Endodermal cell (in vitro differentiated cells): Measurements from ENCODE around the gene SLC12A5. TPM values are rescaled to one million over a fixed set of nuclear protein-coding genes. Genes with fewer than 3 reads are reported as not detected.
A peak's percentile ranks its signal among the peaks of the same experiment; 100 is the strongest.

Experiments used
- DNase-seq: peaks from one replicate; pipeline ENCODE4 v3.0.0-alpha.2; 2017
- H3K27ac ChIP-seq: 2 replicates; pipeline ENCODE4 v1.5.1; 2013; ENCODE audit warnings: mild to moderate bottlenecking, low read depth, low read length, moderate library complexity
- H3K27me3 ChIP-seq: 2 replicates; pipeline ENCODE4 v1.6.1; 2013; ENCODE audit warnings: mild to moderate bottlenecking, low read length, moderate library complexity; ENCODE audit not compliant: insufficient read depth, control insufficient read depth, poor library complexity, severe bottlenecking
- H3K36me3 ChIP-seq: 2 replicates; pipeline ENCODE4 v1.7.0; 2013; ENCODE audit warnings: mild to moderate bottlenecking, low read length, moderate library complexity; ENCODE audit not compliant: control insufficient read depth, insufficient read depth
- H3K4me1 ChIP-seq: one replicate; pipeline ENCODE4 v1.7.0; 2013; ENCODE audit warnings: low read length; ENCODE audit not compliant: control insufficient read depth, insufficient read depth
- H3K4me3 ChIP-seq: 2 replicates; pipeline ENCODE4 v1.5.1; 2013; ENCODE audit warnings: mild to moderate bottlenecking, low read length, moderate library complexity
- H3K9ac ChIP-seq: 2 replicates; pipeline ENCODE4 v1.6.1; 2013; ENCODE audit warnings: mild to moderate bottlenecking, low read length, moderate library complexity; ENCODE audit not compliant: poor library complexity, severe bottlenecking; ENCODE audit errors: extremely low read depth
- H3K9me3 ChIP-seq: 2 replicates; pipeline ENCODE4 v1.6.1; 2013; ENCODE audit warnings: mild to moderate bottlenecking, low read length, moderate library complexity; ENCODE audit not compliant: control insufficient read depth
- H3K27ac Mint-ChIP-seq: 2 replicates; pipeline ENCODE4 v1.8.0; 2020; ENCODE audit warnings: mixed read lengths
- H3K27me3 Mint-ChIP-seq: 2 replicates; pipeline ENCODE4 v1.8.0; 2021; ENCODE audit warnings: mild to moderate bottlenecking, mixed read lengths; ENCODE audit not compliant: insufficient read depth
- H3K36me3 Mint-ChIP-seq: 2 replicates; pipeline ENCODE4 v1.8.0; 2020; ENCODE audit warnings: low read depth, mixed read lengths
- H3K4me1 Mint-ChIP-seq: 2 replicates; pipeline ENCODE4 v1.8.0; 2020; ENCODE audit warnings: mixed read lengths
- H3K4me3 Mint-ChIP-seq: 2 replicates; pipeline ENCODE4 v1.8.0; 2020; ENCODE audit warnings: mild to moderate bottlenecking, moderate library complexity, mixed read lengths
- H3K9me3 Mint-ChIP-seq: 2 replicates; pipeline ENCODE4 v1.8.0; 2020; ENCODE audit warnings: mild to moderate bottlenecking, mixed read lengths
- WGBS, 2 experiments: methylation state at CpG; one replicate each; pipeline versions ENCODE4 v1.1.5 to v1.1.7; 2013; ENCODE audit warnings: missing lambda C conversion rate in 2 of 2, mixed read lengths in 1 of 2; ENCODE audit not compliant: insufficient coverage in 1 of 2, insufficient read length in 1 of 2; 5-methylcytosine and 5-hydroxymethylcytosine counted together
- total RNA-seq, 2 donors: library from RNA; stranded (reverse); fragmentation: NEBNext Ultra II Directional in 1 of 2; extraction: Animal tissue kit (Norgen Biotek cat#: 25700) in 1 of 2; gene quantifications; 2 replicates in 1 of 2; 3 replicates in 1 of 2; pipeline ENCODE4 v1.2.1, GENCODE V29; 2021
- TF ChIP-seq, protein P1 (sequence below): fragments of 200-600 bp; sonication (generic); conservative IDR thresholded peaks from 2 replicates; pipeline ENCODE4 v1.5.0; 2021; ENCODE audit warnings: antibody characterized with exemption, mild to moderate bottlenecking

SLC12A5 gene
- total RNA-seq, 2 donors from 2014 or later = 5.7 to 10.2 TPM

DNA sequence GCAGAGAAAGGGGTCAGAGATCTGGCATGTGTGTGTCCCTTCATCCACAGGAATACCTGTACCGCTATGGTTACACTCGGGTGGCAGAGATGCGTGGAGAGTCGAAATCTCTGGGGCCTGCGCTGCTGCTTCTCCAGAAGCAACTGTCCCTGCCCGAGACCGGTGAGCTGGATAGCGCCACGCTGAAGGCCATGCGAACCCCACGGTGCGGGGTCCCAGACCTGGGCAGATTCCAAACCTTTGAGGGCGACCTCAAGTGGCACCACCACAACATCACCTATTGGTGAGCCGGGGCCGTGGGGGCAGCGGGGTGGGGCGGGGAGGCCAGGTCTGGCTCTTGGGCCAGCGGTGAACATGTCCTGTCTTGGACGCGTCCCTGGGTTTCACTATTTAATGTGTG, 19.2 kb upstream of the SLC12A5 start:
- Mint-ChIP-seq H3K27me3 (peaks cover 46% of the 10 kb centered on the region), H3K4me1 (peaks cover 15% of the 10 kb centered on the region)
- peak; percentile 50 for DNase-seq

DNA sequence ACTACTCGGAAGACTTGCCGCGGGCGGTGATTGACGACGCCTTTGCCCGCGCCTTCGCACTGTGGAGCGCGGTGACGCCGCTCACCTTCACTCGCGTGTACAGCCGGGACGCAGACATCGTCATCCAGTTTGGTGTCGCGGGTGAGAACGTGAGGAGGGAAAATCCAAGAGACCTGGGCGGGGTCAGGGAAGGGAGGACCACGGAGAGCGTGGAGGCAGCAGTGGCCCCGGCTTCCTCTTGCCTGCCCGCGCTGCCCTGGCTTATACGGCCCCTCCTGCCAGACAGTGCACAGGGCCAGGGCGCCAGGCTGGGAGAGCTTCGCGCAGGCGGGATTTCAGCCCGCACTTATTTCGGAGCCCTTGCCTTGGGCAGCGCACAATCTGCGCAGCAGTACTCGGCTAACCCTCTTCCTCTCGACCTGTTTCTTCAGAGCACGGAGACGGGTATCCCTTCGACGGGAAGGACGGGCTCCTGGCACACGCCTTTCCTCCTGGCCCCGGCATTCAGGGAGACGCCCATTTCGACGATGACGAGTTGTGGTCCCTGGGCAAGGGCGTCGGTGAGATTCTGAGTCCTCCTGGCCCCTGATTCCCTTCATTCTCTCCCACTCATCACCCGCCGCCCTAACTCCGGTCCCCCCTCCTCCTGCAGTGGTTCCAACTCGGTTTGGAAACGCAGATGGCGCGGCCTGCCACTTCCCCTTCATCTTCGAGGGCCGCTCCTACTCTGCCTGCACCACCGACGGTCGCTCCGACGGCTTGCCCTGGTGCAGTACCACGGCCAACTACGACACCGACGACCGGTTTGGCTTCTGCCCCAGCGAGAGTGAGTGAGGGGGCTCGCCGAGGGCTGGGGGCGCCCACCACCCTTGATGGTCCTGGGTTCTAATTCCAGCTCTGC, 18.3 kb upstream of the SLC12A5 start:
- Mint-ChIP-seq H3K9me3 (no peaks in the 10 kb centered on the region), H3K36me3 (no peaks in the 10 kb centered on the region), H3K27ac (no peak overlapping the region), H3K27me3 (peaks cover 49% of the 10 kb centered on the region), H3K4me3 (no peak overlapping the region), H3K4me1 (peaks cover 11% of the 10 kb centered on the region)
- Histone ChIP-seq H3K27me3 (peaks cover 7% of the 10 kb centered on the region), H3K36me3 (no peaks in the 10 kb centered on the region), H3K4me3 (no peak overlapping the region), H3K27ac (no peak overlapping the region), H3K9ac (no peak overlapping the region), H3K4me1 (no peaks in the 10 kb centered on the region), H3K9me3 (no peaks in the 10 kb centered on the region)
- TF ChIP-seq, protein P1, sequence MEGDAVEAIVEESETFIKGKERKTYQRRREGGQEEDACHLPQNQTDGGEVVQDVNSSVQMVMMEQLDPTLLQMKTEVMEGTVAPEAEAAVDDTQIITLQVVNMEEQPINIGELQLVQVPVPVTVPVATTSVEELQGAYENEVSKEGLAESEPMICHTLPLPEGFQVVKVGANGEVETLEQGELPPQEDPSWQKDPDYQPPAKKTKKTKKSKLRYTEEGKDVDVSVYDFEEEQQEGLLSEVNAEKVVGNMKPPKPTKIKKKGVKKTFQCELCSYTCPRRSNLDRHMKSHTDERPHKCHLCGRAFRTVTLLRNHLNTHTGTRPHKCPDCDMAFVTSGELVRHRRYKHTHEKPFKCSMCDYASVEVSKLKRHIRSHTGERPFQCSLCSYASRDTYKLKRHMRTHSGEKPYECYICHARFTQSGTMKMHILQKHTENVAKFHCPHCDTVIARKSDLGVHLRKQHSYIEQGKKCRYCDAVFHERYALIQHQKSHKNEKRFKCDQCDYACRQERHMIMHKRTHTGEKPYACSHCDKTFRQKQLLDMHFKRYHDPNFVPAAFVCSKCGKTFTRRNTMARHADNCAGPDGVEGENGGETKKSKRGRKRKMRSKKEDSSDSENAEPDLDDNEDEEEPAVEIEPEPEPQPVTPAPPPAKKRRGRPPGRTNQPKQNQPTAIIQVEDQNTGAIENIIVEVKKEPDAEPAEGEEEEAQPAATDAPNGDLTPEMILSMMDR = no peak
- 95 to 97% methylated on average over 60 to 74 of the region's 74 CpGs for WGBS, 2 experiments
- no peak for DNase-seq

More for the DNA sequence above, 19.2 kb upstream of the SLC12A5 start:
- WGBS, 2 experiments = 92 to 98% methylated on average over 15 to 20 of the region's 20 CpGs
- H3K4me3 ChIP-seq = no peak overlapping the region
- H3K36me3 ChIP-seq = no peaks in the 10 kb centered on the region
- H3K27ac ChIP-seq = no peak overlapping the region
- H3K9ac ChIP-seq = no peak overlapping the region
- H3K4me3 Mint-ChIP-seq = no peak overlapping the region
- H3K4me1 ChIP-seq = peaks cover 4% of the 10 kb centered on the region
- H3K9me3 Mint-ChIP-seq = no peaks in the 10 kb centered on the region
- TF ChIP-seq, protein P1 = no peak
- H3K27ac Mint-ChIP-seq = no peak overlapping the region
- H3K36me3 Mint-ChIP-seq = no peaks in the 10 kb centered on the region
- H3K27me3 ChIP-seq = peaks cover 5% of the 10 kb centered on the region
- H3K9me3 ChIP-seq = no peaks in the 10 kb centered on the region

DNA sequence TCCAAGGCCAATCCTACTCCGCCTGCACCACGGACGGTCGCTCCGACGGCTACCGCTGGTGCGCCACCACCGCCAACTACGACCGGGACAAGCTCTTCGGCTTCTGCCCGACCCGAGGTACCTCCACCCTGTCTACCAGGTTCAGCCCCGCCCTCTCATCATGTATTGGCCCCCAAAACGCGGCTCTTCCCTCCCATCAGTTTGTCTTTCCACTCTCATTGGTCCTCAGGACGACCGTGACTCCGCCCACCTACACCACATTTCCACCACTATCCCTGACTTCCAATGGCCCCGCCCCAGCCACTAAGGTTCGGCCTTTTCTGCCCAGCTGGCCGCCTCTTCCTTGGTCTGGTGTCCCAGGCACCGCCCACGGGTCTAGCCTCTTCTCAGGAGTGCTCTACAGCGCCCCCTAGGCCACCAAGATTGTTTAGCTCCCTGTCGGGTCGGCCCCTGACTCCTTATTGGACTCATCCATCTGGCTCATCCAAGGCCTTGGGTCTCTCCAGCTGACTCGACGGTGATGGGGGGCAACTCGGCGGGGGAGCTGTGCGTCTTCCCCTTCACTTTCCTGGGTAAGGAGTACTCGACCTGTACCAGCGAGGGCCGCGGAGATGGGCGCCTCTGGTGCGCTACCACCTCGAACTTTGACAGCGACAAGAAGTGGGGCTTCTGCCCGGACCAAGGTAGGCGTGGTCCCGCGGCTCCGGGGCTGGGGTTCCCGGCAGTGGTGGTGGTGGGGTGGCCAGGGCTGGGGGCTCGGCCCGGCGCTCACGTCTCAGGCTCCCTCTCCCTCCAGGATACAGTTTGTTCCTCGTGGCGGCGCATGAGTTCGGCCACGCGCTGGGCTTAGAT, 17.2 kb upstream of the SLC12A5 start:
- Histone ChIP-seq H3K27me3 (peaks cover 7% of the 10 kb centered on the region), H3K9me3 (no peaks in the 10 kb centered on the region), H3K4me3 (no peak overlapping the region), H3K9ac (no peak overlapping the region), H3K27ac (no peak overlapping the region), H3K36me3 (no peaks in the 10 kb centered on the region), H3K4me1 (no peaks in the 10 kb centered on the region)
- Mint-ChIP-seq H3K36me3 (no peaks in the 10 kb centered on the region), H3K4me1 (peaks cover 9% of the 10 kb centered on the region), H3K27me3 (peaks cover 49% of the 10 kb centered on the region), H3K27ac (no peak overlapping the region), H3K9me3 (no peaks in the 10 kb centered on the region), H3K4me3 (peak overlapping the region; percentile 15)
- peak; percentile 95 for DNase-seq
- WGBS, 2 experiments = 92 to 95% methylated on average over 30 to 57 of the region's 57 CpGs
- TF ChIP-seq, protein P1 = peak; percentile 71
